ENCODE measurements around the gene TMEM259.

The TMEM259 gene

GRCh38 chr19:962683-963400 lies 58.1 kb downstream of the TMEM259 start:
- DNase-seq (ENCODE audit: low read depth in 2 of 2), result no peak

- DNase-seq (ENCODE audit: low read depth in 2 of 2), result no peak
These were observed 58.9 kb downstream of the TMEM259 start for GRCh38 chr19:961866-962620.

GRCh38 chr19:960601-960938 lies 60.4 kb downstream of the TMEM259 start:
- DNase-seq (ENCODE audit: low read depth in 2 of 2), result no peak

- no peak for DNase-seq (ENCODE audit: low read depth in 2 of 2)
These were observed 60.9 kb downstream of the TMEM259 start for GRCh38 chr19:960020-960419.

Data from activated CD8-positive, alpha-beta memory T cell treated with anti-CD3 and anti-CD28 coated beads for 4 hours (primary cell).